IPS-NIHi7 (cell line): ENCODE results near the gene TNFSF18.

Experiments used
- DNase-seq: peaks from one replicate; pipeline ENCODE4 v3.0.0; 2012; ENCODE audit warnings: mixed read lengths; ENCODE audit errors: extremely low spot score

The TNFSF18 gene

GRCh38 chr1:173039626-173040025, 11.1 kb downstream of the TNFSF18 start:
- no peak for DNase-seq

GRCh38 chr1:173038875-173039554, 11.7 kb downstream of the TNFSF18 start:
- DNase-seq: no peak

GRCh38 chr1:173024543-173024942, 26.2 kb downstream of the TNFSF18 start:
- no peak for DNase-seq

GRCh38 chr1:173023343-173023742, 27.4 kb downstream of the TNFSF18 start:
- no peak for DNase-seq

GRCh38 chr1:173020138-173020750, 30.5 kb downstream of the TNFSF18 start:
- DNase-seq: no peak

GRCh38 chr1:173017792-173018191, 32.9 kb downstream of the TNFSF18 start:
- no peak for DNase-seq

GRCh38 chr1:173016419-173016818, 34.3 kb downstream of the TNFSF18 start:
- no peak for DNase-seq

GRCh38 chr1:173015629-173016028, 35.1 kb downstream of the TNFSF18 start:
- no peak for DNase-seq

GRCh38 chr1:173014160-173014559, 36.6 kb downstream of the TNFSF18 start:
- no peak for DNase-seq

- no peak for DNase-seq
These were observed 38.6 kb downstream of the TNFSF18 start for GRCh38 chr1:173012126-173012525.

- no peak for DNase-seq
These were observed 41.1 kb downstream of the TNFSF18 start for GRCh38 chr1:173009597-173009996.

- DNase-seq: no peak
These were observed 45.4 kb downstream of the TNFSF18 start for GRCh38 chr1:173005196-173005864.

- no peak for DNase-seq
These were observed 47.6 kb downstream of the TNFSF18 start for GRCh38 chr1:173002891-173003838.

- DNase-seq: no peak
These were observed 51.4 kb downstream of the TNFSF18 start for GRCh38 chr1:172999349-172999748.

GRCh38 chr1:172997941-172998361, 52.8 kb downstream of the TNFSF18 start:
- no peak for DNase-seq

- no peak for DNase-seq
These were observed 57.1 kb downstream of the TNFSF18 start for GRCh38 chr1:172993640-172994039.

GRCh38 chr1:172991674-172992400, 58.9 kb downstream of the TNFSF18 start:
- DNase-seq: no peak

- no peak for DNase-seq
These were observed 60.0 kb downstream of the TNFSF18 start for GRCh38 chr1:172990598-172991215.
